Measurements from ENCODE around the gene CTDP1.

DNA sequence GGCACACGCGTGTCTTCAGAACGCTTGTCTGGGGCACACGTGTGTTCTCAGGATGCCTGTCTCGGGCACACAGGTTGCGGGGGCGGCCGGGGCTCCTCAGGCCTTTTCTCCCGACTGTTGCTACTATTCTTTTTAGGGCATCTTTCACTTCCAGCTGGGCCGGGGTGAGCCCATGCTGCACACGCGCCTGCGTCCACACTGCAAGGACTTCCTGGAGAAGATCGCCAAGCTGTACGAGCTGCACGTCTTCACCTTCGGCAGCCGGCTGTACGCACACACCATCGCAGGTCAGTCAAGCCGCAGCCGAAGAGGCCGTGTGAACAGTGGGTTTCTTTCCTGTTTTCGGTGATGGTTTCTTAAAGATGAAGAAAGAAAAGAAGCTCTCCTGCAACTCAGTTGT is 25.0 kb downstream of the CTDP1 start:
- TF ChIP-seq, protein P1, sequence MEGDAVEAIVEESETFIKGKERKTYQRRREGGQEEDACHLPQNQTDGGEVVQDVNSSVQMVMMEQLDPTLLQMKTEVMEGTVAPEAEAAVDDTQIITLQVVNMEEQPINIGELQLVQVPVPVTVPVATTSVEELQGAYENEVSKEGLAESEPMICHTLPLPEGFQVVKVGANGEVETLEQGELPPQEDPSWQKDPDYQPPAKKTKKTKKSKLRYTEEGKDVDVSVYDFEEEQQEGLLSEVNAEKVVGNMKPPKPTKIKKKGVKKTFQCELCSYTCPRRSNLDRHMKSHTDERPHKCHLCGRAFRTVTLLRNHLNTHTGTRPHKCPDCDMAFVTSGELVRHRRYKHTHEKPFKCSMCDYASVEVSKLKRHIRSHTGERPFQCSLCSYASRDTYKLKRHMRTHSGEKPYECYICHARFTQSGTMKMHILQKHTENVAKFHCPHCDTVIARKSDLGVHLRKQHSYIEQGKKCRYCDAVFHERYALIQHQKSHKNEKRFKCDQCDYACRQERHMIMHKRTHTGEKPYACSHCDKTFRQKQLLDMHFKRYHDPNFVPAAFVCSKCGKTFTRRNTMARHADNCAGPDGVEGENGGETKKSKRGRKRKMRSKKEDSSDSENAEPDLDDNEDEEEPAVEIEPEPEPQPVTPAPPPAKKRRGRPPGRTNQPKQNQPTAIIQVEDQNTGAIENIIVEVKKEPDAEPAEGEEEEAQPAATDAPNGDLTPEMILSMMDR (IDR thresholded peaks at IDR 0.05) = no peak
- no peak for TF ChIP-seq POLR2A (IDR thresholded peaks at IDR 0.05)
